ENCODE data around the gene SSBP3.

SSBP3 gene

GRCh38 chr1:54409156-54410142 lies 3.3 kb upstream of the SSBP3 start:
- peak; percentile 42 for DNase-seq (ENCODE audit: low spot score)

- DNase-seq (ENCODE audit: low spot score): no peak
Observed at GRCh38 chr1:54408147-54409066, 2.2 kb upstream of the SSBP3 start.

GRCh38 chr1:54407404-54408146 lies 1.4 kb upstream of the SSBP3 start:
- DNase-seq (ENCODE audit: low spot score): peak; percentile 86

GRCh38 chr1:54407154-54407403 lies 885 bp upstream of the SSBP3 start:
- DNase-seq (ENCODE audit: low spot score): no peak

- no peak for DNase-seq (ENCODE audit: low spot score)
Observed at GRCh38 chr1:54405898-54406293, 298 bp downstream of the SSBP3 start.

- DNase-seq (ENCODE audit: low spot score): peak; percentile 33
Observed at GRCh38 chr1:54404939-54405897, 976 bp downstream of the SSBP3 start.

- no peak for DNase-seq (ENCODE audit: low spot score)
Observed at GRCh38 chr1:54404263-54404662, 1.9 kb downstream of the SSBP3 start.

GRCh38 chr1:54403808-54404261 lies 2.4 kb downstream of the SSBP3 start:
- DNase-seq (ENCODE audit: low spot score): no peak

- no peak for DNase-seq (ENCODE audit: low spot score)
Observed at GRCh38 chr1:54403405-54403804, 2.8 kb downstream of the SSBP3 start.

GRCh38 chr1:54402896-54403295 lies 3.3 kb downstream of the SSBP3 start:
- no peak for DNase-seq (ENCODE audit: low spot score)

GRCh38 chr1:54401799-54402198 lies 4.4 kb downstream of the SSBP3 start:
- DNase-seq (ENCODE audit: low spot score): no peak

- no peak for DNase-seq (ENCODE audit: low spot score)
Observed at GRCh38 chr1:54400329-54400728, 5.9 kb downstream of the SSBP3 start.

- DNase-seq (ENCODE audit: low spot score): no peak
Observed at GRCh38 chr1:54399765-54400164, 6.4 kb downstream of the SSBP3 start.

- no peak for DNase-seq (ENCODE audit: low spot score)
Observed at GRCh38 chr1:54398963-54399528, 7.1 kb downstream of the SSBP3 start.

GRCh38 chr1:54397980-54398379 lies 8.2 kb downstream of the SSBP3 start:
- DNase-seq (ENCODE audit: low spot score): no peak

GRCh38 chr1:54397090-54397591 lies 9.1 kb downstream of the SSBP3 start:
- DNase-seq (ENCODE audit: low spot score): no peak

- DNase-seq (ENCODE audit: low spot score): no peak
Observed at GRCh38 chr1:54396261-54396933, 9.8 kb downstream of the SSBP3 start.

GRCh38 chr1:54395281-54395934 lies 10.8 kb downstream of the SSBP3 start:
- DNase-seq (ENCODE audit: low spot score): no peak

- DNase-seq (ENCODE audit: low spot score): no peak
Observed at GRCh38 chr1:54394104-54394503, 12.1 kb downstream of the SSBP3 start.
